ENCODE measurements around the gene PACSIN1. TPM values are rescaled to one million over a fixed set of nuclear protein-coding genes. Genes with fewer than 3 reads are reported as not detected.

PACSIN1 gene
- total and polyA plus RNA-seq, 2 donors (not counting 3 experiments of a cell fraction or from before 2014, with no cell fraction given): 0.03 TPM; not detected in 1

- POLR2A ChIA-PET: no interaction called here
- Histone ChIP-seq H3K4me2 (ENCODE audit: insufficient read depth, low read length) (no peak overlapping the region), H3K79me2 (ENCODE audit: control insufficient read depth, insufficient read depth, low read length) (no peaks in the 10 kb centered on the region), H3K27me3 (ENCODE audit: control insufficient read depth in 2 of 2, insufficient read depth in 2 of 2, low read length in 2 of 2) (no peaks in the 10 kb centered on the region), H3K4me3 (replicated peaks in 1 of 3; ENCODE audit: insufficient read depth in 1 of 3, low read depth in 1 of 3, low read length in 3 of 3) (no peak overlapping the region), H3K9me1 (replicated peaks; ENCODE audit: control insufficient read depth, extremely low read depth, insufficient read depth, low read length) (no peaks in the 10 kb centered on the region), H3K9ac (replicated peaks; ENCODE audit: extremely low read depth, insufficient read depth, low read length) (no peak overlapping the region), H3K27ac (ENCODE audit: insufficient read depth, low read depth, low read length) (no peak overlapping the region), H3K4me1 (ENCODE audit: control insufficient read depth, extremely low read depth, insufficient read depth, low read length) (peaks cover 5% of the 10 kb centered on the region), H3K9me3 (replicated peaks; ENCODE audit: control insufficient read depth, insufficient read depth, low read length) (no peaks in the 10 kb centered on the region), H2AFZ (ENCODE audit: low read depth, low read length) (peak overlapping the region; percentile 23), H4K20me1 (replicated peaks; ENCODE audit: control insufficient read depth, extremely low read depth, insufficient read depth, low read length) (no peaks in the 10 kb centered on the region), H3K36me3 (ENCODE audit: control insufficient read depth in 2 of 2, extremely low read depth in 1 of 2, insufficient read depth in 2 of 2, low read length in 2 of 2) (no peaks in the 10 kb centered on the region)
- intact Hi-C loops (cut with micrococcal nuclease) (loop anchor here (5.0 kb wide), 1 partner anchor 33 kb away; no protein-coding TSS in a partner anchor), dilution Hi-C loops (cut with MboI; ENCODE audit: extremely low pct_ligation_motif_present, low sequenced_read_pairs) (no loop called here)
- DNase-seq (ENCODE audit: low read depth, low spot score) (peak; percentile 13), FAIRE-seq (peak; percentile 60)
- CTCF ChIA-PET: interaction anchor here (0.6 to 1.1 kb wide), 6 partner anchors 10 to 245 kb away, joined by 3 to 6 read pairs (median 4); no protein-coding TSS in a partner anchor
- no TSS peak for BruUV-seq (replicated peaks)
- no peak for TF ChIP-seq FOS (IDR thresholded peaks at IDR 0.05; ENCODE audit: borderline replicate concordance, insufficient read depth, low read length)
- no peak for TF ChIP-seq EZH2 (IDR thresholded peaks at IDR 0.05; ENCODE audit: borderline replicate concordance, low read depth, low read length, severe bottlenecking)
- TF ChIP-seq CTCF (IDR thresholded peaks at IDR 0.05; ENCODE audit: extremely low read depth in 1 of 2, insufficient read depth in 1 of 2, low read depth in 1 of 2, low read length in 2 of 2): peak in 1 of 2 donors; percentile 5
Measured at GRCh38 chr6:34560366-34561226, 94.7 kb downstream of the PACSIN1 start.

- dilution Hi-C loops (cut with MboI; ENCODE audit: extremely low pct_ligation_motif_present, low sequenced_read_pairs): no loop called here
- Histone ChIP-seq H3K4me1 (ENCODE audit: control insufficient read depth, extremely low read depth, insufficient read depth, low read length) (peaks cover 5% of the 10 kb centered on the region), H3K4me3 (replicated peaks in 1 of 3; ENCODE audit: insufficient read depth in 1 of 3, low read depth in 1 of 3, low read length in 3 of 3) (no peak overlapping the region), H3K4me2 (ENCODE audit: insufficient read depth, low read length) (no peak overlapping the region), H2AFZ (ENCODE audit: low read depth, low read length) (no peak overlapping the region), H3K9ac (replicated peaks; ENCODE audit: extremely low read depth, insufficient read depth, low read length) (no peak overlapping the region), H3K27me3 (ENCODE audit: control insufficient read depth in 2 of 2, insufficient read depth in 2 of 2, low read length in 2 of 2) (no peaks in the 10 kb centered on the region), H3K9me1 (replicated peaks; ENCODE audit: control insufficient read depth, extremely low read depth, insufficient read depth, low read length) (no peaks in the 10 kb centered on the region), H4K20me1 (replicated peaks; ENCODE audit: control insufficient read depth, extremely low read depth, insufficient read depth, low read length) (no peaks in the 10 kb centered on the region), H3K79me2 (ENCODE audit: control insufficient read depth, insufficient read depth, low read length) (no peaks in the 10 kb centered on the region), H3K27ac (ENCODE audit: insufficient read depth, low read depth, low read length) (no peak overlapping the region), H3K36me3 (ENCODE audit: control insufficient read depth in 2 of 2, extremely low read depth in 1 of 2, insufficient read depth in 2 of 2, low read length in 2 of 2) (no peaks in the 10 kb centered on the region), H3K9me3 (replicated peaks; ENCODE audit: control insufficient read depth, insufficient read depth, low read length) (no peaks in the 10 kb centered on the region)
- no peak for FAIRE-seq
- ChIA-PET CTCF (interaction anchor here (1.1 kb wide), 3 partner anchors 14 to 101 kb away, joined by 3 to 6 read pairs (median 5); no protein-coding TSS in a partner anchor), POLR2A (no interaction called here)
- DNase-seq (ENCODE audit: low read depth, low spot score): no peak
- BruUV-seq (replicated peaks): no TSS peak
- TF ChIP-seq GATA2 (IDR thresholded peaks at IDR 0.05; ENCODE audit: insufficient read depth, insufficient read length, low read depth, low read length): no peak
- no peak for TF ChIP-seq MYC (IDR thresholded peaks at IDR 0.05; ENCODE audit: low read depth, low read length)
- intact Hi-C loops (cut with micrococcal nuclease): loop anchor here (5.0 kb wide), 1 partner anchor 34 kb away; no protein-coding TSS in a partner anchor
Measured at GRCh38 chr6:34561227-34561530, 95.3 kb downstream of the PACSIN1 start.

Data from endothelial cell of umbilical vein (primary cell).